Measurements from ENCODE around the gene DLGAP1.

DLGAP1 gene

DNA sequence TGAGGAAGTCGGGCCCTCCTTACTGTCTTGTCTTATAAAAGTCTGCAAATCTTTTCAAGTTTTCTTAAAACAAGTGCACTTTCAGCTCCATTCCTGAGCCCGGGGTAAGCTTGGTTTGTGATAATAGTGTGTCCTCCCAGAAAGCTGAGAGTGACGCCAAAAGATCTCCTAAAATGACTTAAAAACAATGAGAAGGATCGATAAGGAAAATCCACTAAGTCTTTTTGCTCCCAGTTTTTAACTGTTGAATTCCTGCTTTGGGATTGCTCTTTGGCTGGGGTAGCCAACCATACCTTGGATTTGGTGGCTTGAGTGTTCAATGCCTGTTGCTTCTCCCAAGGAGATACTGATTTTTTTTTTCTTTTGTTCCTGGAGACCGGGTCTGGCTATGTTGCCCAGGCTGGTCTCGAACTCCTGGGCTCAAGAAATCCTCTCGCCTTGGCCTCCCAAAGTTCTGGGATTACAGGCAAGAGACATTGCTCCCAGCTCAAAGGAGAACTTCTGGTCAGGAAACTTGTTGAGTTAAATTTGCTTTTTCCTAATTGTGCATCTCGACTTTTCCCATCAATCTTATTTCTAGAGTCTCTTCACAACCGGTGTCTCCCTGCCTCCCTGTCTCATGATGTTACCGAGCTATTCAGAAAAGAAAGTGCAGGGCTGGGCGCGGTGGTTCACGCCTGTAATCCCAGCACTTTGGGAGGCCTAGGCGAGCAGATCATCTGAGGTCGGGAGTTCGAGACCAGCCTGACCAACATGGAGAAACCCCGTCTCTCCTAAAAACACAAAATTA is 1002.2 kb downstream of the DLGAP1 start:
- DNase-seq: no peak

DNA sequence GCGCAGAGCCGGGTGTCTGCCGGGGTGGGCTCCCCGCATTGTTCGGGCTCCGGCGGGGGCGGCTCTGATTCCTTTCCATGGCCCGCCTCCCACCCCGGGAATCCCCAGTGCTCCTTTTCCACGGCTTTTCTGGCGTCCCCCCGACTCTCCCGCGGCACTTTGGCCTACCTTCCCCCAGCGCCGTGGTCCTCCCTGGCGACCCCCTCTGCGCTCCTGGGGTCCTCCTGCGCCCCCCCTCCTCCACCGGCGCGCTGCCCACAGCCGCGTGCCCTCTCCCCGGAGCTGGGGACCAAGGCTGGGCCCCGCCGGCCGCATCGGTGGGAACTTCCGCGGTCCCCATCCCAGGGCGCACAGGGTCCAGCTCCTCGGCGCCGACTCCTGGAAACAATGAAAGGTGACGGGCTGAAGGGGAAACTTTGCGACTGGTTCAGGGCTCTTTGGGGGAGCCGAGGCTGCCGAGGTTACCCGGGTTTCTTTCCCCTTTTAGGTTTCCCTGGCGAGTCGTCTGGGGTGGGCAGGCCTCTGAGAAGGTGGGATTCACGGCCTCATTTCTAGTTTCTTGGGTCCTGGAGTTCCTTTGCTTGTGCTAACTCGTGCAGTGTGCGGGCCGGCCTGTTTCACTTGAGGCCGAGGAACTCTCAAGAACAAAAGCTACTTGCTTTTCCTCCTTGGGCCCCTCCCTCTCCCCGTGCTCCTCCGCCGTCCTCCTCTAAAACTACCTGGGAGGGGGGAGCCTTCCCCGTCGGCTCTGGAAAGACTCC is 1002.9 kb downstream of the DLGAP1 start:
- DNase-seq: peak; percentile 34

DNA sequence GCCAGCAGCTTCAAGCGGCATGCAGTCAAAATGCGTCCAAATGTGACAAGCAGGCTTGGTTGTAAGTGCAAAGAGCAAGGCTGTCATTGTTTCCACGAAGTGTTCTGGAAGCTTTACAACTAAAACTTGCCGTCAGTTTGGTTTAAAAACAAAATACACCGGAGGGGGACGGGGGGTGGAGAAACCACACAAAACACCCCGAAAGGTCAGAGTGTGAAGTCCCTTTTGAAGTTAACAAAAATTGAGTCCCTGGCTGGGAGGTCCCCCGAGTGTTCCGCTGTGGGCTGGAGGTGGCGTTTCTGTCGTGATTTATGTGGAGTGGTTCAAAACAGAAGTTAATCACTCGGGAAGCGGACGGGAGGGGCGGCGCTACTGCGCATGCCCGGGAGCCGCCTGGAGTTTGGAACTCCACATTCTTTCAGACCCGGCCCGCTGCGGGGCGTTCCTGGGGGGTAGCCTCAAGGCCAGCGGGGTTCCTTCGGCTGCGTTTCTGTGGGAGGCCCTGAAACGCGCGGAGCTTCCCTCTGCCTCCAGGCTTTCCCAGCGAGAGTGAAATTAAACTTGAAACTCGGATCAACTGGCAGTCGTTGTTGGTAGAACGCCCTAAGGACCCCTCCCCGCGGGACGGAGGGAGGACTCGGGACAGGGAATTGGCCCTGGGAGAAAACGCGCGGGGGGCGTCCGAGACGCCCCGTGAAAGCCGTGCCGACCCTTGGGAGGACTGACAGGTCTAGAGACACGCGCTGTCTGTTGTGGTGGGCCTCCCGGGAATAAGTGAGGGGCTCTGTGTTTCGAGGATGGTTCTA is 1003.7 kb downstream of the DLGAP1 start:
- DNase-seq: peak; percentile 84

DNA sequence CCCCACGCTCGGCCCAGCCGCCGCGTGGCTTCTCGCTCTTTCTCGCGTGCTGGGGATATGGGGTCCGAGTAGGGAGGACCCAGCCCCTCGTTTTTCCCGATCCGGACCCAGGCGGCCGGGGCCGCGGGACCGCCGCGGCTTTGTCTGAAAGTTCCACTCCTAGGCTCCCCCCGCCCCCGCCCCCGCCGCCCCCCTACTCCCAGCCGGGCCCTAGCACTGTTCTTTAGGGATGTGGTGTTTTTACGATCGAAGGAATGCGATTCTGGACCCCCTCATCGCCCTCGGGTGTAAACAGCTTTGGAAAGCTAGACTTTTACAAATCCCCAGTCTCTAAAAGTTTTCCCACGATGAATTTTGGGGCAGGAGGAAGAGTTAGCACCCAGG is 1004.3 kb downstream of the DLGAP1 start:
- no peak for DNase-seq

DNA sequence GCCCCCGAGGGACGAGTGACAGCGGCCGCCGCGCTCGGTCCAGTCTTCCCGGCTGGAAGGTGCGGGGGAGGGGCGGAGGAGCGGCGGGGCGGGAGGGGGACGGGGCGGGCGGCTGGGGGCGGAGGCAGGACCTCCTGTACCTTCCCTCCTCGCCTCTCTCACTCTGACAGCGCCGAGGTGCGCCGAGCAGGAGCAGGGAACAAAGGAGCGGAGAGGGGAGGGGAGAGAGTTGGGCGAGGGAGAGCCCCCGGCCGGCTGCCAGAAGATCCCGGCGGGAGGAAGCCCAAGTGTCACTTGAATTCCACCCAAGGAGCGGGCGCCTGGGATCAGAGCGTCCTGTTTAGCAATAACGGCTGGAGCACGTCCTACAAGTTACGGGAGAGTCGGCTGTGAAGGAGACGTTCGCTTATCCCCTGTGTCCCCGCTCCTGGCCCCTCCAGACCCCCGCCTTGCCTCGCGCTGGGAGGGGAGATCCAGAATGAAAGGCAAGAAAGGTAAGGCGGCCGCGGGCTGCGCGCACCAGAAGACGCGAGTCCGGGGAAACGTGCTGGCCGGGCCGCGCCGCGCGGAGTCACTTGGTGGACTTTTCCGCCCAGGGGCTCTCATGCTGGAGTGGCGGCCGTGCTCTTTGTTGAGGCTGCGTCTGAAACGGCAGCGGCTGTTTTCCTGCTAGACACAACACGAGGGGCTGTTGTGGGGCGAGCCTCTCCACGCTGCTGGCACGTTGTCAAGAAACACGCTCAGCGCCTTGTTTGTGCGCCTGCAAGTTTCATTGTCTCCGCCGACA is 1004.9 kb downstream of the DLGAP1 start, which contains the start of gene TGIF1:
TSS of gene TGIF1 (plus strand) at position 161 of the 787 bp plus-strand sequence. CDS start at position 479, 318 bp downstream.
- peak; percentile 56 for DNase-seq

DNA sequence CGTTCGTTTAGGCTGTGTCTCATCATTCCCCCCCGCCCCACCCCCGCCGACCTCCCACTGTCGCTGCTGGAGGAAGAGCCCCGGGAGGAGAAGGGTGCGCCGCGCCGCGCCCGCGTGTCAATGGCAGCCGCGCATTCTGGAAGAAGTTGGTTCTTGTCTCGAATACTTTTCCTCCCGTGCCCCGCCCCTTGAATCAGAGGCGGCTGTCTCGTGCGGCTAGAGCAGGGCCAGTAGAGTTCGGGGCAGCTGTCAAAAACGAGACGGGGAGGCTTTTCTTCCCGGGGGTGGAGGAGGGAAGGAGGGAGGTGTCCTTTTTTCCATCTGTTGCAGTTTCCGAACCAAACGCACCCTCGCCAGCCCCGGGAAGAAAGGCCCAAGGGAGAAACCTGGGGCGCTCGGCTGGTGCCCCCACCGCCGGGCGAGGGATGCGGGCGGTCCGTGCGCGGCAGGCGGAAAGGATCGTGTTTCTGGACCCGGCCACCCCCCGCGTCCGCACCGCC is 1005.5 kb downstream of the DLGAP1 start:
- DNase-seq: no peak

DNA sequence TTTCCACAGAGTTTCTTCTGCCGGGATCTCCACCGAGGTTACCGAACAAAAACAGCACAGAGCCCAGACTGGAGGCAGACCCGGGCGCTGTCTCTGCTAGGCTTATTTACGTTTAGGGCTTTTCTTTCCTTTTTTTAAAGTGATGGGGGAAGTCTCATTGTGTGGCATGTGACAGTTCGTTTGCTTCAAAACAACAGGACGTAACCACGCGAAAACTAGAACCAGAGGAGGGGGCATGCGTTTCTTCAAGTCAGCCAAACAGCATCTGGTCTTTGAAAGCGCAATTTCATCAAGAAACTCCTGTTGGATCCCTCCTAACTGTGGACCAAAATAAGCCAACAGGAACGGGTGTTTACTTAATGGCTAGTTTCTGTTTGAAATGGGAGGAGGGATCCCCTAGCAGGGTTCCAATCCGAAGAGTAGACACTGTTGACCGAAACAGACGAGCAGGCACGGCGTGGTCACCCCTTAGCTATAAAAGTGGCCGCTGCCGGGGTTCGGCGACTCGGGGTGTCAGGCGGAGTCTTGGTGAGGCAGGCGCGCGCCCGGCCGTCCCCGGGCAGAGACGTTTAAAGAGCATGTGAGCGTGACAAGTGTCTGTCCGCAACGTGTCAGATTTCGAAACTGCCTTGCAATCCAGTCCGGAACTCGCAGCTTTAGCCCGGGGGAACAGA is 1006.1 kb downstream of the DLGAP1 start:
- peak; percentile 93 for DNase-seq

DNA sequence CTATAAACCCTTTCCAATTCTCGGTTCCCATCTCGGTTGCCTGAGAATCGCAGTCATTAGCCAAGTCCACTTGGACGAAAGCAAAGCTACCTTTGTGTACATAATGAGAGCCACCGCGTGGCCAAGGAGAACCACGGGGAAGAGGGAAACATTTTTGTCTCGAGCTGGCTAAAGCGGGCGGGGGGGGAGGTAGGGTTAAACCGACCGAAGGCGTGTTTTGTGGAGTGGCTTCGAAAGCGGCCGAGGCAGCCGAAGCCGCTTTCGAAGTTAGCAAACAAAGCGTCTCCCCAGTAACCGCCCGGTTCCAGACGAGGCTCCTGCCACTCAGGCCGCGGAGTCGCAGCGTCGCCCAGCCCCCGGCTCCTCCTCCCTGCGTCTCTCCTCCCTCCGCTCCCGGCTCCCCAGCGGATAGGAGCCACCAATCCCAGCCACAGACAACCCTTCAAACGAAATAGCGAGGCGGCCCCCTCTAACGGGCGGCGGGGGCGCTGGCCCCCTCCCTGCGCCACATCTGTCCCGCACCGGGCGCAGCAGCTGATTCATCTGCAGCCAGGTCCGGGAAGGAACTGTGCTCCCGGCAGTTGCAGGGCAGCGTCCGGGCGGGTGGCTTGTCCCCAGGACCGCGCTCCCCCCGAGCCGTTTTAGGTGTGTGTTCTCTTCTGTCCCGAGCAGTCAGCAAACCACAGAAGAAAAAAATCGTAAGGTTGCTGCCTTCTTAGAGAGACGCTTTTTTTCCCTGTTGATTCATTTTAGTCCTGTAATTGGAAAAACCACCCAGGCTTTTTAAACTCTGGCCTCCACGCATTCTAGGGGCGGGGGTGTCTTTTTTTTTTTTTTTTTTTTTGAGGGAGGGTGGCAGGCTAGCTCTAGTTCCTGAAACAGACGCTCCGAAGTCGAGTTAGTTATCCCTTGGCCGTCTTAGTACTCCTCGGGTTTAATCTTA is 1006.9 kb downstream of the DLGAP1 start:
- peak; percentile 94 for DNase-seq

DNA sequence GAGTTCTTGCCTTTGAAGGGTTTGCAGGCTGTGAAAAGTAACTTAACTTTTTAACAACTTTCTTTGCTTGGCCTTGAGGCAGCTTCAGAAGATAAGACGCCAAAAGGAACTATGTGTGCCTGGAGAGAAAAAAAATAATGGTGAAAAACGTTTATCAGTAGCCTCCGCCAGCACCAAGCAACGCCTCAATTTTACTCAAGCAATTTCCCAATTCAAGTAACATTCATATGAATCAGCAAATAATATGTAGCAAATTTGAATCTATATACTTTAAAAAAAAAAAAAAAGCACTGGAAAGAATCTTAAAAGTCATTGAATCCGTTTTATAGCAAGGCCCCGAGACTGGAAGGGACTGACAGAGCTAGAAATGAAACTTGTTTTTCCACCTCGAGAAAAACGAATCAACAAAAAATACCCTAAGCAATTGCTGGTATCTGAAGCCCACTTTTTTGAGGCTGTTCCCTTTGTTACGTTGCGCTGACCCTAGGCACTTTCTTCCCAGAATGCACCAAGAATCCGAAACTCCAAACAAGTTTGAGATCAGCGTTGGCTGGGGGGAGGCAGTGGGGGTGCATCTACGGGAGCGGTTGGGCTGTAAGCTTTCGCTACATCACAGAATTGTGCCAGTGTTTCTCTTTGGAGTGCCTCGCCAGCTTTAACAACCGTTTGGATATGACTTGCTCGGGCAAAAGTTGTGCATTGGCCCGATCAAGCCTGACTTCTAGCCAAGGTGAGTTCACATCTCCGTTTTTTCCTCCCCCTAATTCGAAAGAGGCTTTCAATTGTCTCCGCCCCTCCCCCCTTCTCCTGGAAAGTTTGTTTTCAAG is 1007.8 kb downstream of the DLGAP1 start:
- peak; percentile 52 for DNase-seq
